22Rv1 (cell line): Measurements from ENCODE around the gene CSGALNACT2.

ENCODE experiments used
- ZFX ChIP-seq: fragments of 450-650 bp; IDR thresholded peaks from 2 replicates; pipeline ENCODE4 v1.6.1; 2017; ENCODE audit warnings: antibody characterized with exemption, borderline replicate concordance
- TF ChIP-seq, protein P1 (sequence below): fragments of 450-650 bp; IDR thresholded peaks from 2 replicates; pipeline ENCODE4 v1.5.1; 2017; ENCODE audit warnings: mild to moderate bottlenecking

DNA sequence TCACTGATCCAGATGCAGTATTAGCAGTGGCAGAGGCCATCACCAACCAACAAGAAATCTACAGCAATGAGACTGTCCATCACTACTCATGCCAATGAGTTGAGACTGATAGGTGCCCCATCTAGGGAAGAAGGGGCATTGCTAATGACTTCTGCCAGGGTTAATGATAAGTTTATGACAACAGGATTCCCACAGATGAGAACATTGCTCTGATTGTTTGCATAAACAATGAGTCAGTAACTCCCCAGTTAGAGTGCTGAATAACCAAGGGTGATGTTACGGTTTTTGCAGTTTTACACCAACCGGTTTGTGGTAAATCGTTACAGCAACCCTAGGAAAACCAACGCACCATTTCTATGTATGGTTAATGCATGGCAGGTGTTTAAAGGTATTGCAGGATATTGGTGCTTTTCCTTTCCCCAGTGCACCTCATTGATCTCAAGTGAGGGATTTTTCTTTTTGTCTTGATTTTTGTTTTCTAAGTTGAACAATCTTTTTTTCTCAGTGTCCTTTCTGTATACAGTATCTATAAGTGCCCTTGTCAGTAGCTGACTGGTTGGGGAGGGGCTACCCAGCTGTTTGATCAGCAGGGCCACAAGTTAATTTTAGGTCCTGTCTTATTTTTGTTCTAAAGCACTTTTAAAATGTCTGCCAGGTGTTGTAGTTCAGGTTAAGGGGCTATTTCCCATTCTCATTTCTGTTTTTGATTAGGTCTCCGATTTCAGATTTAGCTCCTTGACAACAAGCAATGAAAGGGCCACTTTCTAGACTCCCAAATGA lies 3.9 kb upstream of the CSGALNACT2 start:
- TF ChIP-seq, protein P1, sequence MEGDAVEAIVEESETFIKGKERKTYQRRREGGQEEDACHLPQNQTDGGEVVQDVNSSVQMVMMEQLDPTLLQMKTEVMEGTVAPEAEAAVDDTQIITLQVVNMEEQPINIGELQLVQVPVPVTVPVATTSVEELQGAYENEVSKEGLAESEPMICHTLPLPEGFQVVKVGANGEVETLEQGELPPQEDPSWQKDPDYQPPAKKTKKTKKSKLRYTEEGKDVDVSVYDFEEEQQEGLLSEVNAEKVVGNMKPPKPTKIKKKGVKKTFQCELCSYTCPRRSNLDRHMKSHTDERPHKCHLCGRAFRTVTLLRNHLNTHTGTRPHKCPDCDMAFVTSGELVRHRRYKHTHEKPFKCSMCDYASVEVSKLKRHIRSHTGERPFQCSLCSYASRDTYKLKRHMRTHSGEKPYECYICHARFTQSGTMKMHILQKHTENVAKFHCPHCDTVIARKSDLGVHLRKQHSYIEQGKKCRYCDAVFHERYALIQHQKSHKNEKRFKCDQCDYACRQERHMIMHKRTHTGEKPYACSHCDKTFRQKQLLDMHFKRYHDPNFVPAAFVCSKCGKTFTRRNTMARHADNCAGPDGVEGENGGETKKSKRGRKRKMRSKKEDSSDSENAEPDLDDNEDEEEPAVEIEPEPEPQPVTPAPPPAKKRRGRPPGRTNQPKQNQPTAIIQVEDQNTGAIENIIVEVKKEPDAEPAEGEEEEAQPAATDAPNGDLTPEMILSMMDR: no peak
- no peak for TF ChIP-seq ZFX
